Esophagus muscularis mucosa (tissue), 4 donors: ENCODE data around the gene FCRL1.

Experiments used
- EP300 ChIP-seq: sonication (generic); formaldehyde crosslinking; IDR thresholded peaks from one replicate; pipeline ENCODE4 v1.6.1; 2017; ENCODE audit warnings: antibody characterized with exemption
- POLR2A ChIP-seq: fragments of 450-650 bp; IDR thresholded peaks from one replicate; pipeline ENCODE4 v1.6.1; 2017; ENCODE audit warnings: antibody characterized with exemption, moderate library complexity, mild to moderate bottlenecking, low read depth
- TF ChIP-seq, protein P1 (sequence below), 3 experiments: fragments of 200-600 bp in 2 of 3; fragments of 450-650 bp in 1 of 3; sonication (generic) in 2 of 3; IDR thresholded peaks; one replicate each; pipeline ENCODE4 v1.5.1; 2017 to 2019; ENCODE audit warnings: antibody characterized with exemption in 3 of 3, mild to moderate bottlenecking in 2 of 3, moderate library complexity in 1 of 3

DNA sequence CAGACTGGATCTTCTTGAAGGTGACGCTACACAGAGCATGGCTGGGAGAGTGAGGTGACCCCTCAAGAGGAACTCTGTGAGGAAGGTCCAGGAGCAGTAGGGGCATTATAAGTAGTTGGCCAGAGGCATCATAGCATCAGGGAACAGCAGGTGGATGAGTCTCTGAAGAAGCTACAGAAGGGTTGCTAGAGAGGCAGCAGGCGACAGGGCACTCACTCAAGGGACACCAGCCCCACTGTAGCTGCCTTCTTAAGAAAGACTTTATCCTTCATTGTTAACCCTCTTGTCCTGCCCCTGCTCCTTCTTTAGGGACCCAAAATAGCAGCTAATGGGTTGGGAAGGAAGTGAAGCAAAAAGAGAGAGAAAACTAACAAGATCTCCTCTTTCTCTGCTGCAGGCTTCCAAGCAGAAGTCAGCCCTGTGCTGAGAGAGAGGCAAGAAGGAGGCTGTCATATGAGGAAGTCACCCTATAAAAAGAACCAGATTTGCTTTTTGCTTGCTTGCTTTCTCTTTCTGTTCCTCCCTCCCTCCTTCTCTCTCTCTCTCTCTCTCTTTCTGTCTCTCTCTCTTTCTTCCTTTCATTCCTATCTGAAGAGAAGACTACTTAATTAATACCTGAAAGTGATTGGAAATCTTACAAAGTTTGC, 29.4 kb upstream of the FCRL1 start:
- TF ChIP-seq POLR2A (no peak), EP300 (no peak)
- TF ChIP-seq, protein P1, sequence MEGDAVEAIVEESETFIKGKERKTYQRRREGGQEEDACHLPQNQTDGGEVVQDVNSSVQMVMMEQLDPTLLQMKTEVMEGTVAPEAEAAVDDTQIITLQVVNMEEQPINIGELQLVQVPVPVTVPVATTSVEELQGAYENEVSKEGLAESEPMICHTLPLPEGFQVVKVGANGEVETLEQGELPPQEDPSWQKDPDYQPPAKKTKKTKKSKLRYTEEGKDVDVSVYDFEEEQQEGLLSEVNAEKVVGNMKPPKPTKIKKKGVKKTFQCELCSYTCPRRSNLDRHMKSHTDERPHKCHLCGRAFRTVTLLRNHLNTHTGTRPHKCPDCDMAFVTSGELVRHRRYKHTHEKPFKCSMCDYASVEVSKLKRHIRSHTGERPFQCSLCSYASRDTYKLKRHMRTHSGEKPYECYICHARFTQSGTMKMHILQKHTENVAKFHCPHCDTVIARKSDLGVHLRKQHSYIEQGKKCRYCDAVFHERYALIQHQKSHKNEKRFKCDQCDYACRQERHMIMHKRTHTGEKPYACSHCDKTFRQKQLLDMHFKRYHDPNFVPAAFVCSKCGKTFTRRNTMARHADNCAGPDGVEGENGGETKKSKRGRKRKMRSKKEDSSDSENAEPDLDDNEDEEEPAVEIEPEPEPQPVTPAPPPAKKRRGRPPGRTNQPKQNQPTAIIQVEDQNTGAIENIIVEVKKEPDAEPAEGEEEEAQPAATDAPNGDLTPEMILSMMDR (IDR thresholded peaks at IDR 0.05): no peak
